Inflammatory macrophage treated with lipopolysaccharide for 1 hour (primary cell): ENCODE measurements around the gene DNASE2B.

Source experiments
- DNase-seq, 2 donors: peaks; one replicate each; pipeline ENCODE4 v3.0.0-alpha.2; 2020 to 2022

Gene DNASE2B, protein sequence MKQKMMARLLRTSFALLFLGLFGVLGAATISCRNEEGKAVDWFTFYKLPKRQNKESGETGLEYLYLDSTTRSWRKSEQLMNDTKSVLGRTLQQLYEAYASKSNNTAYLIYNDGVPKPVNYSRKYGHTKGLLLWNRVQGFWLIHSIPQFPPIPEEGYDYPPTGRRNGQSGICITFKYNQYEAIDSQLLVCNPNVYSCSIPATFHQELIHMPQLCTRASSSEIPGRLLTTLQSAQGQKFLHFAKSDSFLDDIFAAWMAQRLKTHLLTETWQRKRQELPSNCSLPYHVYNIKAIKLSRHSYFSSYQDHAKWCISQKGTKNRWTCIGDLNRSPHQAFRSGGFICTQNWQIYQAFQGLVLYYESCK

DNA sequence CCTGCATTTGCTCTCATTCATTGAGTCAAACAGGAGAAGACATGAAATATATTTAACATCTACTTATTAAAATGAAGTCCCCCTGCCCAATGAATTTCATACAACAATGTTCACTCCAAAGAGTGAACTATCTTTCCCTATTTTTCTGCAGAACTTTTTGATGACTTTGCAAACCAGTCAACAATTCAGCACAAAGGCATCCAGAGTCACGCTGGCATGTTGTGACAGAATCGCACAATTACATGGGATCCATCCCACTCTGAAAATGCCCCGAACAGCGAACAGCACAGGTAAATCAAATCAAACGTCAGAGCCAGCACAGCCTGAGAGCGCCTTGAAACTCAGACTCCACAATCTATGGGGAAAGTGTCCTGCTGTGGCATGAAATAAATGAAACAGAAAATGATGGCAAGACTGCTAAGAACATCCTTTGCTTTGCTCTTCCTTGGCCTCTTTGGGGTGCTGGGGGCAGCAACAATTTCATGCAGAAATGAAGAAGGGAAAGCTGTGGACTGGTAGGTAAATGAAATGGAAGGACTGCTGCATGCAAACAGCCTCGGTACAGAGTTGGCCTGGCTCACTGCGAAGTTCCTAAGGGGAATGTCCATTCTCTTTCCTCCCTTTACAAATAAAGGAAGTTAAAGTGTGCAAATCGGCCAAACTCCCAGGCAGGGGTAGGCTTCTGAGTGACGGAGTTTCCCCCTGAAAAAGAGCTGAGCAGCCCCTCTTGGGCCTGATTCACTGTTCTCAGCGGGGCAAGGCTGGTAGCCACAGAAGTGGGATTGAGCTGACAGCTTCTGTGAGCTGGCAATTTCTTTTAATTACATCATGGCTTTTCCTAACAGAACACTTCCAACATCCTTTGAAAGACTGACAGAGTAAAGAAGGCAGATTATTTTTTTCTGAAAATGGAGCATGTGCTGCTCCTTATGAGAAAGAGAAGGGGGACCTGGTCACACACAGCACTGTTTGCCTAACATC lies at the start of gene DNASE2B:
Gene DNASE2B (plus strand): TSS at position 310 of the 981 bp plus-strand sequence. CDS start 81 bp downstream, at position 391.
- DNase-seq = no peak

GRCh38 chr1:84348759-84349158 lies 49.5 kb upstream of the DNASE2B start:
- peak; percentile 35 to 75 for DNase-seq

DNA sequence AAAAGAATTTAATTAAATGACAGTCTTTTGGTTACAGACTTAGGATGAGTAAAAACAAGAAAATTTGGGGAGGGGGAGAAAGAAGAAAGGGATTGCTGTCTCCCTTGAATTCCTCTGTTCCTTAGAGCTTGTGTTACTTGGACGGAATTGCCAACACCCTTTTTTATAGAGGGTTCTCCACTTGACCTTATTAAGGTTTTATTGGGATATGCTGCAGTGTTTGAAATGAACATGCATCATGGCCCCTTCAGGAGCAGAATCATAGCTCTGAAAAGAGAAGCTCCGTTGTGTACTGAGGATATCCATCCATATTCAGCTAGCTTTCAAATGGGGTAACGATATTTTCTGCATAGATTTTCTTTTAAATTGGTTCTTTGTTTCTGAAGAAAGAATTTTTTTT lies 48.2 kb upstream of the DNASE2B start:
- DNase-seq = no peak

- no peak for DNase-seq
Observed at GRCh38 chr1:84350550-84350949, 47.7 kb upstream of the DNASE2B start.

GRCh38 chr1:84352298-84353106 lies 45.8 kb upstream of the DNASE2B start:
- DNase-seq = no peak

- DNase-seq = no peak
Observed at GRCh38 chr1:84353695-84354094, 44.6 kb upstream of the DNASE2B start.

DNA sequence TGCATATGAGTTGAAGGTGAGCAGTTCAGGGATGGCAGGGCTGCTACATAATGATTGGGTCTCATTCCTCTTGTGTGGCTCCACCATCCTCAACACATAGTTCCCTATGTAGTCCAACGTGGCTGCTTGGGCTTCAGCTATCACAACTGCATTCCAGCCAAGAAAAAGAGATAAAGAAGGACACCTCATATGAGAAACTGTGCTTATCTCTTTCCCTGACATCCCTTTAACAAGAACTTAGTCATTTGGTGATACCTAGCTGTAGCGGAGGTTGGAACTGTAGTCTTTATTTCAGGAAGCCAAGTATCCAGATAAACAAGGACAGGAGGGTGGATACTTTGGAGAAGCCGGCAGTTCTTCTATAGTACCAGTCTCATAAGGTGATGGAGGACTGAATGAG lies 42.7 kb upstream of the DNASE2B start:
- DNase-seq = no peak

- DNase-seq = no peak
Observed at GRCh38 chr1:84356881-84357280, 41.4 kb upstream of the DNASE2B start.

- DNase-seq = no peak
Observed at GRCh38 chr1:84358695-84359094, 39.6 kb upstream of the DNASE2B start.

DNA sequence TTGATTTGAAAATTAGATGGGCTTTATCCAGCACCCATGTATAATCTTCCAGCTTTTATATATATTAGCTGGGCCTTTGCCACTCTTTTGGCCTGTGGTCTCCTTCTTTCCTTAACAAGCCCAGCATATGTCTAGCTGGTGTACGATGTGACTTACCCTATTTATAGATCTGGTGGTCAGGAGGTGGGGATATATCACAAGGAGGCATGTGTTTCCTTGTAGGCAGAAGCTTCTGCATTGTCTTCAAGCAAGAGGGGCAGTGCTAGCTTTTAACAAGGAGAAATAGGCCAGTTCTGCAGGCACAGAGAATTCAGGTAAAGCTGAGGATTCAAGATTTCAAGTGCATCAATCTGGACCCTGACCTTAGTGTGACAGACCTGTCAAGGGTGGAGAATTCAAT lies 38.0 kb upstream of the DNASE2B start:
- DNase-seq = peak in 1 of 2 donors; percentile 36

- DNase-seq = no peak
Observed at GRCh38 chr1:84361796-84362195, 36.5 kb upstream of the DNASE2B start.

DNA sequence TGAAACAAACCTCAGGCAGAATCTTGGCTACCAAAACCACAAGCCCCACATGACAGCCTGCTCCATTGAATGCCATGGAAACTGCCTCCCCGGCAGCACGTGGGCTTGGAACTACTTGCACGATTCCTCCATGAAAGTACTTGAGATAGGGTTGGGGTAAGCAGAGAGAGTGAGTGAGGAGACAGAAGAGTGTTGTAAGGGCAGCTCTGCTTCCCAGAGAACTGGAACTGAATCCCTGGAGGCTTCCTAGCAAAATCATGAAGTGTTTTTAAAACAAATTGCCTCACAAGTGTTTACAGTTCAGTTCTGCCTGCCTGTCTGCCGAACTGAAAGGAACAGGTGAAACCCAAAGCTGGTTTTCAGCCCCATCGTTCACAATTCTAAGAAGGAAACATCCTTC lies 35.3 kb upstream of the DNASE2B start:
- no peak for DNase-seq

- DNase-seq = no peak
Observed at GRCh38 chr1:84363622-84364021, 34.7 kb upstream of the DNASE2B start.

DNA sequence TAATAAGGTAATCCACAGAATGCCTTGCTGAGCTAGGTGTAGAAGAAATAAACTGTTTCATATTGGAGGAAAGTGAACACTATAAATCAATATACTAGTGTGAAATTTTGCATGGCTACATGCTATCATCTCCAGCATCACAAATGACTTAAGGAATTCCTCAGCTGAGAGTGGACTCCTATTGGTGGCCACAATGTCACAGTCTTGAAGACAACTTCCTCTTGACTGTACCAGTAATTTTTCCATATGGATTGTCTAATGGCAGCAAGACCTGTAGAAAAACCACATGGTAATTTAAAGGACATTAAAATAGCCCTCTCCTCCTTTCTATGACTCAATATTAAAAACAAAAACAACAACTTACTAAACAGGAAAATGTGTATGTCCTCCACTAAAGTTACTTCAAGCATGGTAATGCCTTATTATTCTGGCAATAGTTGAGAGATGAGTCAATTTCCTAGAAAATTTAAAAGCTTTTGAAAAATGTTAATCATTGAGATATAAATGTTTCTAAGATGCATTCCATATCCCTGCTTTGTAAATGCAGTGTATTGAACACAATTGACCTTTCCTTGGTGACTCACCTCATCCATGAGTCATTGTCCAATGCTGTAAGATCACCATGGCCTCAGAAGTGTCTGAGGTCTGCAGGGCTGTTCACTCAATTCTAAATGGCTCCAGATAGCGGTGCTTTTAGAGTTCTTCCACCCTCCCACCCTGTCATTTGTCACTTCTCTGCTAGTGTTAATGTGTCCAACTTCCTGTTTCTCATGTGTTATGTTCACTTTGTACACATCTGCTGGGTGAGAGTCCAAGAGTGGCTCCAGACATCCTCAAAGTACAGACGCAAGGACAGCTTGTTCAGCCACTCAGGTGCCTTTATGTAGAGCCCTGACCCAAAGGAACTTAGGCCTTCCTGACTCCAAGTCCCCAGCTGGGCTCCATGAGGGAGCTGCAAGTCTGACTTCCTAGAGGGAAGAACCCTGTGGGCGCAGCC lies 32.8 kb upstream of the DNASE2B start:
- DNase-seq = peak; percentile 73 to 82

- no peak for DNase-seq
Observed at GRCh38 chr1:84366786-84367185, 31.5 kb upstream of the DNASE2B start.

DNA sequence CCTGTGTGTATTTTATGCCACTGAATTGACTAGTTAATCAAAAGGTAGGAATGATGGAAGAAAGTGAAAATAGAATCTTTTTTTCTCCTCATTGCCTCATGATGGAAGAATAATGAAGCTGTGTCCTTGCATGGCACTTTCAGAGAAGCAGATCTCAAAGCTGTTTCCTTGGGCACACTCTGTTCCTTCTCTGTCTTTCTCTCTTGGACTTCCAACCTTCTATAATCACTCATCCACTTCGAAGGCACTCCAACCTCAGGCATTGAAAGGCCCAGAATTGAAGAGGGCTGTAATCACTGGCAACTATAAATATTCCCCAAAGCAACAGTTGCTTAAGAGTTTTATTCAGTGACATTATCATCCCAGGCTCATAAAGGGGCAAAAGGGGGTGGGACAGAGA lies 31.1 kb upstream of the DNASE2B start:
- no peak for DNase-seq

GRCh38 chr1:84368441-84368840 lies 29.8 kb upstream of the DNASE2B start:
- no peak for DNase-seq

- DNase-seq = no peak
Observed at GRCh38 chr1:84370266-84370665, 28.0 kb upstream of the DNASE2B start.

DNA sequence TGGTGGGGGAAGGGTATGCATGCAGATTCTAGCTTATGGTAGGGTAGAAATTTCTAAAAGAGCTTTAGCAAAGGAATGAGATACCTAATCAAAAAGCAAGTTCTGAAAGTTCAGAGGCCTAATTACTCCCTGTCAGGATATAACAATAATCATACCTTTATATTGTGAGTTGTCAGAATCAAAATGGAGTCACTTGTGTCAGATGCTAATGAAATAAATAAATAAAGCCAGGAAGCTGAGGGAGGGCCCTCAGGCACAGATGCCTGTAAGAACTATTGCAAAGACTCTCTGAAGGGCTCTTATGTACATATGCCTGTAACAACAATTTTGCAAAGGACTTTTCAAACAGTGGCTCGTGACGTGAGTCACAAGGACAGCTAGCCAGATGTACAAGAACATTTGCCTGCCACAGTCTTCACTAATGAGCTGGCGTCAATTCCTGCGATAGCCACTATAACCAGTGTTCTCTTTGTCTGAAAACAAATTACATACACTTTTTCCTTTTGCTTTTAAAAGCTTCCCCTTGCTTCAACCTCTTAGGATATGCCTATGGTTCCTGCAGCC lies 27.4 kb upstream of the DNASE2B start:
- DNase-seq = no peak

DNA sequence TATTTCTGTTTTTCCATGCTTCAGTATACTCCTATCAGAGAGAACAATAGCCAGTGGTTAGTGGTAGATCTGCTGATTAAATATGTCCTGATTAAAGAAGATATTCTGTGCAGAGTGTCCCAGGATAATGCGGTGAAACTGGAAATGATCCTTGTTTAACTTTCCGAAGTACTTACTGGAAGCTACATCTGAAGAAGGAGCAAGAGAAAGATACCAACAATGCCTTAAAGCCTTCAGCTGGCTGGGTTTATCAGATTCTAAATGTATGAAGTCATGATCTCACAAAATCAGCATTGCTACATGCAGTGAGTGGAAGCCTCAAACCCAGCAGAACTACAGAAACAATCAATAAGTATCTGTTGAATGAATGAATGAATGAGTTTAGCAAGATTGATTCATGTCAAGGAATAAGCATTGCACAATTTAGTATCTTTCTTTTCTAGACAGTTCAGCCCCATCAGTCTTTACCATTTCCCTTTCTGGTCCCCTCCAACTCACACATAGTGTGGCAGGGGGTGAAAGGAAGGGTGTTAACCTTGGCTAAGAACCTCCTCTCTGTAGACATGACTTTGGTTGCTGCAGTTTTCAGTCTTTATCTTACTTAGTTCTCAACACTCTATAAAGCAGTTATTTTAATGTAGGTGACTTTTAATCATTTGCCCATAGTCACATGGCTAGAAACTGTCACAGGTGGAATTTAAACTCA lies 24.7 kb upstream of the DNASE2B start:
- DNase-seq = no peak
